Keratinocyte (primary cell): ENCODE data around the gene STK32B.

Experiments used
- CTCF ChIP-seq, 3 experiments: IDR thresholded peaks in 1 of 3; conservative IDR thresholded peaks in 1 of 3; optimal IDR thresholded peaks in 1 of 3; 2 replicates in 2 of 3; 3 replicates in 1 of 3; pipeline versions ENCODE3 to v1.5.1; 2011; ENCODE audit warnings: low read length in 3 of 3, mild to moderate bottlenecking in 3 of 3, moderate library complexity in 2 of 3, control low read depth in 1 of 3, inconsistent platforms in 1 of 3; ENCODE audit not compliant: insufficient read depth in 2 of 3; ENCODE audit errors: extremely low read depth in 1 of 3
- EZH2 ChIP-seq: IDR thresholded peaks from one replicate; pipeline ENCODE4 v1.6.1; 2012; ENCODE audit warnings: inconsistent platforms, mild to moderate bottlenecking, low read length, moderate library complexity

GRCh38 chr4:5455003-5455585 is 403.8 kb downstream of the STK32B start:
- TF ChIP-seq CTCF (optimal IDR thresholded peaks at IDR 0.05 in 1 of 3, IDR thresholded peaks at IDR 0.05 in 1 of 3, conservative IDR thresholded peaks at IDR 0.05 in 1 of 3; ENCODE audit: extremely low read depth in 1 of 3, insufficient read depth in 2 of 3, low read length in 3 of 3) (no peak), EZH2 (no peak)
